Astrocyte (in vitro differentiated cells and primary cell): Measurements from ENCODE around the gene ITPA. TPM values are rescaled to one million over a fixed set of nuclear protein-coding genes. Genes with fewer than 3 reads are reported as not detected.

ENCODE experiments used
- DNase-seq: peaks from one replicate; pipeline ENCODE4 v3.0.0-alpha.2; 2010; ENCODE audit warnings: low read depth
- FAIRE-seq: peaks from 2 replicates; lab custom pipeline; 2011; peaks lifted over from hg19 to GRCh38; lab: Jason Lieb, UNC
- H2AFZ ChIP-seq: 2 replicates; pipeline ENCODE4 v1.6.0; 2012; ENCODE audit warnings: low read depth, low read length, inconsistent platforms
- H3K27ac ChIP-seq: 2 replicates; pipeline ENCODE4 v1.5.1; 2011; ENCODE audit warnings: low read depth, low read length, inconsistent platforms
- H3K27me3 ChIP-seq: 2 replicates; pipeline ENCODE4 v1.6.0; 2011; ENCODE audit warnings: low read length, inconsistent platforms; ENCODE audit not compliant: insufficient read depth
- H3K36me3 ChIP-seq: 2 replicates; pipeline ENCODE4 v1.5.1; 2011; ENCODE audit warnings: low read length, inconsistent platforms; ENCODE audit not compliant: insufficient read depth
- H3K4me1 ChIP-seq: 2 replicates; pipeline ENCODE4 v1.5.1; 2011; ENCODE audit warnings: low read length, inconsistent platforms; ENCODE audit not compliant: insufficient read depth
- H3K4me2 ChIP-seq: 2 replicates; pipeline ENCODE4 v1.6.0; 2012; ENCODE audit warnings: low read length, inconsistent platforms
- H3K4me3 ChIP-seq: 2 replicates; pipeline ENCODE4 v1.5.1; 2011; ENCODE audit warnings: low read depth, mild to moderate bottlenecking, low read length, inconsistent platforms; ENCODE audit not compliant: insufficient read depth
- H3K79me2 ChIP-seq: 2 replicates; pipeline ENCODE4 v1.6.0; 2012; ENCODE audit warnings: mild to moderate bottlenecking, low read length, inconsistent platforms; ENCODE audit not compliant: insufficient read depth
- H3K9ac ChIP-seq: 2 replicates; pipeline ENCODE4 v1.6.0; 2012; ENCODE audit warnings: mild to moderate bottlenecking, low read length, inconsistent platforms
- H3K9me3 ChIP-seq: 2 replicates; pipeline ENCODE4 v1.5.1; 2012; ENCODE audit warnings: low read depth, mild to moderate bottlenecking, low read length, inconsistent platforms; ENCODE audit not compliant: insufficient read depth
- H4K20me1 ChIP-seq: 2 replicates; pipeline ENCODE4 v1.6.0; 2012; ENCODE audit warnings: low read length, inconsistent platforms; ENCODE audit not compliant: insufficient read depth
- H3K27ac Mint-ChIP-seq: one replicate; pipeline ENCODE4 v1.8.0; 2021; ENCODE audit warnings: mild to moderate bottlenecking, mixed read lengths; ENCODE audit not compliant: unreplicated experiment
- H3K27me3 Mint-ChIP-seq: one replicate; pipeline ENCODE4 v1.8.0; 2021; ENCODE audit warnings: low read depth, mixed read lengths; ENCODE audit not compliant: unreplicated experiment
- H3K36me3 Mint-ChIP-seq: one replicate; pipeline ENCODE4 v1.8.0; 2021; ENCODE audit warnings: low read depth, mixed read lengths; ENCODE audit not compliant: unreplicated experiment
- H3K4me1 Mint-ChIP-seq: one replicate; pipeline ENCODE4 v1.8.0; 2021; ENCODE audit warnings: low read depth, mixed read lengths; ENCODE audit not compliant: unreplicated experiment
- H3K4me3 Mint-ChIP-seq: one replicate; pipeline ENCODE4 v1.8.0; 2021; ENCODE audit warnings: mild to moderate bottlenecking, moderate library complexity, mixed read lengths; ENCODE audit not compliant: unreplicated experiment
- H3K9me3 Mint-ChIP-seq: one replicate; pipeline ENCODE4 v1.8.0; 2021; ENCODE audit warnings: mild to moderate bottlenecking, mixed read lengths; ENCODE audit not compliant: unreplicated experiment
- EZH2 ChIP-seq: IDR thresholded peaks from 2 replicates; pipeline ENCODE4 v1.6.1; 2012; ENCODE audit warnings: mild to moderate bottlenecking, low read length, inconsistent platforms; ENCODE audit not compliant: insufficient read depth
- total RNA-seq: library from RNA; stranded (reverse); gene quantifications from 2 replicates; pipeline ENCODE4 v1.2.1, GENCODE V29; 2021
- TF ChIP-seq, protein P1 (sequence below): IDR thresholded peaks from 2 replicates; pipeline ENCODE4 v1.5.1; 2011; ENCODE audit warnings: low read depth, mild to moderate bottlenecking, inconsistent platforms, low read length, moderate library complexity; ENCODE audit not compliant: insufficient read depth

The ITPA gene
- total RNA-seq, 1 donor from 2014 or later: 55.5 TPM

DNA sequence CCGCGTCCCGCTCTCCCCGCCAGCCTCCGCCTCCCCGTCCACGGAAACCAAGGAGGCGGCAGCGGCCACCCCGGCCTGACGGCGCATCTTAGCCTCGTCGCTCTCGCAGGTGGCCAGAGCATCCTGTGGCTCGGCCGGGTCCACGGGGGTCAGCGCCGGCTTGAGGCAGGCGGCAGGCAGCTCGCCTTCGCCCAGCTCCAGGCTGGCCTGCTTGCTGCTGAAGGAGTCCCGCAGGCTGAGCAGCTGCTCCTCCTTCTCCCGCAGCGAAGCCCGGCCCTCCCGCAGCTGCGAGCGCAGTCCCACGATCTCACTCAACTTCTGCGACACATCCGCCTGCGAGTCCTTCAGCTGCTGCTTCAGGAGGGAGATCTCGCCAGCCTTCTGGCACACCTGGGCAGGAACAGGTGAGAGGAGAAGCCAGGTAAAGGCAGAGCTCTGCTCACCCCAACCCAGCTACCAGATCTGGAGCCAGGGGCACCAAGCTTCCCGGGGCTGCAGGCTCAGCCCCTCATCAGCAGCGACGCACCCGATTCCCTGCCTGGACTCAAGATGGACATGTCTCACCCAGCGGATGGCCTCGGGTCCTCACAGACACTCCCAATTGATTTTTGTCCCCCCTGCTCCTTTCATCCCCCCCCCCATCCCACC is 44.4 kb upstream of the ITPA start:
- H3K9me3 Mint-ChIP-seq: no peaks in the 10 kb centered on the region
- Histone ChIP-seq H2AFZ (no peak overlapping the region), H3K27ac (no peak overlapping the region), H3K9ac (no peak overlapping the region), H3K9me3 (no peaks in the 10 kb centered on the region), H3K79me2 (peaks cover 2% of the 10 kb centered on the region), H3K4me2 (no peak overlapping the region), H3K36me3 (no peaks in the 10 kb centered on the region), H3K27me3 (peaks cover 7% of the 10 kb centered on the region), H4K20me1 (peaks cover 4% of the 10 kb centered on the region), H3K4me3 (no peak overlapping the region), H3K4me1 (no peaks in the 10 kb centered on the region)
- peaks cover 13% of the 10 kb centered on the region for H3K27me3 Mint-ChIP-seq
- no peak overlapping the region for H3K4me3 Mint-ChIP-seq
- no peak for FAIRE-seq
- H3K4me1 Mint-ChIP-seq: no peaks in the 10 kb centered on the region
- TF ChIP-seq, protein P1, sequence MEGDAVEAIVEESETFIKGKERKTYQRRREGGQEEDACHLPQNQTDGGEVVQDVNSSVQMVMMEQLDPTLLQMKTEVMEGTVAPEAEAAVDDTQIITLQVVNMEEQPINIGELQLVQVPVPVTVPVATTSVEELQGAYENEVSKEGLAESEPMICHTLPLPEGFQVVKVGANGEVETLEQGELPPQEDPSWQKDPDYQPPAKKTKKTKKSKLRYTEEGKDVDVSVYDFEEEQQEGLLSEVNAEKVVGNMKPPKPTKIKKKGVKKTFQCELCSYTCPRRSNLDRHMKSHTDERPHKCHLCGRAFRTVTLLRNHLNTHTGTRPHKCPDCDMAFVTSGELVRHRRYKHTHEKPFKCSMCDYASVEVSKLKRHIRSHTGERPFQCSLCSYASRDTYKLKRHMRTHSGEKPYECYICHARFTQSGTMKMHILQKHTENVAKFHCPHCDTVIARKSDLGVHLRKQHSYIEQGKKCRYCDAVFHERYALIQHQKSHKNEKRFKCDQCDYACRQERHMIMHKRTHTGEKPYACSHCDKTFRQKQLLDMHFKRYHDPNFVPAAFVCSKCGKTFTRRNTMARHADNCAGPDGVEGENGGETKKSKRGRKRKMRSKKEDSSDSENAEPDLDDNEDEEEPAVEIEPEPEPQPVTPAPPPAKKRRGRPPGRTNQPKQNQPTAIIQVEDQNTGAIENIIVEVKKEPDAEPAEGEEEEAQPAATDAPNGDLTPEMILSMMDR: no peak
- TF ChIP-seq EZH2: no peak
- no peak overlapping the region for H3K27ac Mint-ChIP-seq
- no peak for DNase-seq
- peaks cover 9% of the 10 kb centered on the region for H3K36me3 Mint-ChIP-seq

GRCh38 chr20:3165473-3166337 is 43.6 kb upstream of the ITPA start:
- H3K4me3 Mint-ChIP-seq: no peak overlapping the region
- Histone ChIP-seq H3K79me2 (no peaks in the 10 kb centered on the region), H2AFZ (no peak overlapping the region), H3K9ac (no peak overlapping the region), H4K20me1 (peaks cover 4% of the 10 kb centered on the region), H3K27me3 (peaks cover 7% of the 10 kb centered on the region), H3K9me3 (no peaks in the 10 kb centered on the region), H3K4me2 (no peak overlapping the region), H3K4me3 (no peak overlapping the region), H3K36me3 (no peaks in the 10 kb centered on the region), H3K27ac (no peak overlapping the region), H3K4me1 (no peaks in the 10 kb centered on the region)
- no peaks in the 10 kb centered on the region for H3K4me1 Mint-ChIP-seq
- DNase-seq (no peak), FAIRE-seq (no peak)
- peaks cover 9% of the 10 kb centered on the region for H3K36me3 Mint-ChIP-seq
- TF ChIP-seq EZH2: no peak
- TF ChIP-seq, protein P1: no peak
- H3K9me3 Mint-ChIP-seq: no peaks in the 10 kb centered on the region
- peaks cover 14% of the 10 kb centered on the region for H3K27me3 Mint-ChIP-seq
- no peak overlapping the region for H3K27ac Mint-ChIP-seq
